GM19324 (cell line): ENCODE results near the gene HCRT.
"Not testable (repeated sequence)": the region's sequence is repeated elsewhere in the genome, so short reads cannot be mapped to it uniquely, and the experiment has no call there.

ENCODE experiments used
- ATAC-seq: cut with Tn5 transposase; IDR thresholded peaks from one replicate; pipeline ENCODE4 v1.9.1; 2021; ENCODE audit warnings: mild to moderate bottlenecking, moderate library complexity; ENCODE audit not compliant: unreplicated experiment, low FRiP score

Gene HCRT

DNA sequence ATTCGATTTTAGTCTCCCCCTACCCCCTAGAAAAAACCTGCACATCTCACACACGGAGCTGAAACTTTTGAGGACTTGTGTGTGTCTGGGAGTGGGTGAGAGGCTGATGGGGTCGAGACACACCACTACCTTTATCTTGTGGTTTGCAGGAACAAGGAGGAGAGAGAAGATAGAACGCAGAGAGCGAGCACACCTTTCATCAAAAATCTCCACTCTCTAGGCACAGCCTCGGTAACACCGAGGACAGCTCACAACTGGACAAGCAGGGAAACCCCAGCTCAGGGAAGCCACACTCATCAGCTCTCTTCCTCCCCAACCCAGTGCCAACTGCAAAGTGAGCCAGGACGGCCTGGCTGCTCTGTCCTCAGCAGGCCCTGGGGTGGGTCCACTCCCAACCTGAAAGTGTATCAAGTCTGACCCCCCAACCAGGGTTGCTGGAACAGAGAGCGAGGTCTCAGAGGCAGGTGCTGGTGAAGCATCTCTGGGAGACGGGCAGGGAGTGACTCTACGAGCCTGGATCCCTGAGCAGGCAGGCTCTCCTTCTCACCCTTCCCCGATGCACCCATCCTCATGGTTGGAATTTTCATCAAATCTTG, 14.3 kb upstream of the HCRT start:
- no peak for ATAC-seq

DNA sequence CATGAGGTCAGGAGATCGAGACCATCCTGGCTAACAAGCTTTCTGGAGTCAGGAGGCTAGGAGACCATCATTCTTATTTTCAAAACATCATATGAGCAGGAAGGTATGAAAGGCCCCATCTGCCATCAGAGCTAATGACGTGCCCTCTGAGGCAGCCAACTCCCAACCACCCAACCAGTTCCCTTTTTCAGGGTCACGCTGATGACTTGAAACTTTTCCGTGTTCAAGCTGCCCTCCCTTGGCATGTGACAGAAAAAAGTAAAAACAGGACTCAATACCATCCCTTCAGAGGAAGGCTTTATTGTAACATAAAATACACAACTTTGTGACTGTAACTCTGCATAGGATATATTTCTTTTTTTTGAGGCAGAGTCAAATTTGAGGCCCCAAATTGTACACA, 13.6 kb upstream of the HCRT start:
- no peak for ATAC-seq

DNA sequence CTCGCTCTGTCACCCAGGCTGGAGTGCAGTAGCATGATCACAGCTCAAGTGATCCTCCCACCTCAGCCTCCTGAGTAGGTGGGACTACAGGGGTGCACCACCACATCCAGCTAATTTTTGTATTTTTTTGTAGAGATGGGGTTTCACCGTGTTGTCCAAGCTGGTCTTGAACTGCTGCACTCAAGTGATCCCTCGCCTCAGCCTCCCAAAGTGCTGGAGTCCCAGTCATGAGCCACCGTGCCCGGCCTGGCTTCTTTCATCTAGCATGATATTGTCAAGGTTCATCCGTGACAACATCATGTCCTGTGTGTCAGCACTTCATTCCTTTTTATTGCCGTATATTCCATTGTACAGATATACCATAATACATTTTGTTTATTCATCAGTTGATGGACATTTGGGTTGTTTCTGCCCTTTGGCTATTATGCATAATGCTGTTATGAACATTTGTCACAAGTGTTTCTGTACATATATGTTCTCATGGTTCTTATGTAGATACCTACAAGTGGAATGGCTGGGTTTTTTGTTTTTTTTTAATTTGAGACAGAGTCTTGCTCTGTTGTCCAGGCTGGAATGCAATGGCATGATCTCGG, 12.4 kb upstream of the HCRT start:
- no peak for ATAC-seq

DNA sequence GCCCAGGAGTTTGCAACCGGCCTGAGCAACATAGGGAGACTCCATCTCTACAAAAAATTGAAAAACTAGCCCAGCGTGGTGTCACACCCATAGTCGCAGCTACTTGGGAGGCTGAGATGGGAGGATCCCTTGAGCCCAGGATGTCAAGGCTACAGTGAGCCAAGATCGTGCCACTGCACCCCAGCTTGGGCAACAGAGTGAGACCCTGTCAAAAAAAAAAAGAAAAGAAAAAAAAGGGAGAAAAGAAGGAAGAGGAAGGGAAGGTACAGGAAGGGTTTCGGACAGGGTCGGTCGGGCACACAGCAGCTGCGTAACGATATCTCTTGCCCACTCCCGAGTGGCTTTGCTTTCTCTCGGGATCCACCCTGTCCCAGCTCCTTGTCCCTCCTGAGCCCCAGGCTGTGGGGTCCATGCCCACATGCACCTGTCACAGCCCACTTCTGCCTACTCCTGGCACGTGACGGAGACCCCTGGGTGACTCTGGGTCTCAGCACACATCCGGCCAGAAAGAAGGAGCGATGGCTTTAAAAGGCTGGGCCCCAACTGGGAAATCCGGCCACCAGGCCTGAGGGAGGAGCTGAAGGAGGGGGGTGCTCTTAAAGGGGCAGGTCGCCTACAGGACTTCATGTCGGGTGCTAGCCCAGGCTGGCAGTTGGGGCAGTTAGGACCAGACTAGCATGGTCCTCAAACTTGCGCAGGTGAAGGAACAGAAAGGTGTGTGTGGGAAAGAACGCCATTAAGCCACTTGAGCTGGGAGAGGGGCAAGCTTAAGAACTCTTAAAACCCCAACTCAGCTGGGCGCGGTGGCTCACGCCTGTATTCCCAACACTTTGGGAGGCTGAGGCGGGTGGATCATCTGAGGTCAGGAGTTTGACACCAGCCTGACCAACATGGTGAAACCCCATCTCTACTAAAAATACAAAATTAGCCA, 9.0 kb upstream of the HCRT start, which contains the start of gene GHDC:
TSS of gene GHDC (minus strand) at position 526 of the 931 bp plus-strand sequence. CDS start 913 bp downstream, outside the sequence.
- ATAC-seq, result peak; percentile 84

DNA sequence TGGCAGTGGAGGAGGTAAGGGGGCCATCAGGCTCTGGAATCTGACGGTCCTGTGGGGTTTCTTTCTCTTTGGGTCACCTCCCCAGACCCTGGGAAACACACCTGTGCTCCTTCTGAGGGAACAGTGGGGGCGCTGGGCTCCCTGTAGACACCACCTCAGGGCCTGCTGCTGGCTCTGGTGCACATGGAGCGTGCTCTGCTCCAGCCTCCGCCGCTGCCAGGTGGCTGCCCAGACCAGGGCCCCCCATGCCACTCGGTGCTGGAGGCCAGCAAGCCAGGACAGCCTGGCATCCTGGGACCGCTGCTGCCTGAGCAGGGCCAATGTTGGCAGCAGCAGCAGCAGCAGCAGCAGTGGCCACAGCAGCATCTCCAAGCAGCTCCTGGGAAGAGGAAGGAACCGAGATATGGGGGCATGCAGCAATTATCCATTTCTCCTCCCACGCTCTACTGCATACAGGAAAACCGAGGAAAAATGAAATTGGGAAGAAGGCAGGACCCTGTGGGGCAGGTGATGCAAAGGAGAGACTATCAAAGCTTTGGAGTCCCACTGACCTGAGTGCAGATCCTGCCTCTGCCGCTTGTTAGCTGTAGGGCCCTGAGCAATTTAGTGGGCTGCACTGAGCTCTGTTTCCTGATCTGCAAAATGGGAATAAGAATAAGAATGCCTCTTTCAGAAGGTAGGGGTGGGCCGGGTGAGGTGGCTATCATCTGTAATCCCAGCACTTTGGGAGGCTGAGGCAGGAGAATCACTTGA, 8.1 kb upstream of the HCRT start:
- ATAC-seq, result no peak

DNA sequence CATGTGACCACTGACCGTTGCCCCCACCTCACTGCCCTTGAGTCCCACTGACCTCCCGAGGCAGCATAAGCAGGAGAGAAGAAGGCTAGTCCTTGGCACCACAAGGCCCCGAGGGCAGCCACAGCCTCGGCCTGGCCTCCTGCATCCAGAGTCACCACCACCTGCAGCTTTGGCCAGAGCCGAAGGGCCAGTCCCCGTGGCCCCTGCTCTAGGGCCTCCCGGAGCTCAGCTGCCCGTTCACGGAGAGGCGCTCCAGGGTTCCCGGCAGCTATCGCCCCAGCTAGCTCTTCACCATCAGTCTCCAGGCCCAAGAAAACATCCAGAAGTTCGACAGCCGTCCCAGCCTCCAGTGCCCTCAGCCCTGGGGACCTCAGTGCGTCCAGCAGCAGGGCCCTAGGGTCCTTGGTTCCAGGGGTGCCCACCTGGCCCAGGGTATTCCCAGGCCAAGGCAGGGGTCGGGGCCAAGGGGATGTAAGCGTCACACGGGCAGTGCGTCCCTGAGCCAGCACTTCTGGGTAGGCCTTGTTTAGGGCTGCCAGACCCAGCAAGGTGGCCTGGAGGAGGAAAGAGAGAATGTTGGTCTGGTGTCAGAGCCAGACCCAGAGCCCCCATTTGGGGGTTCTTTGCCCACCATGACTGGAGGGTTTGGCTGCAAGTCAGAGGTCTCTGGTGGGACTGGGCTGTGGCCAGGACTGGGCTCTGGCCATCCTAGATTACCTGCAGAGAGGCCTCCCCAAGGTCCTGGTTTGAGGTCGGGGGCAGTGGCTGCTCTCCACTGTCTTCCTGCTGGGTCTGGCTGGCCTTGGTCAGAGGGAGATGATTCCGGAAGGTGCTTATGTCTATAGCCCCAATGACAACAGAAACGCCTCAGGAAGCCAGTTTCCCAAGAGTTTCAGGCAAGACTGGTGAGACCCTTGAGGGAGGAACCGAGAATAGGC, 7.2 kb upstream of the HCRT start:
- no peak for ATAC-seq

DNA sequence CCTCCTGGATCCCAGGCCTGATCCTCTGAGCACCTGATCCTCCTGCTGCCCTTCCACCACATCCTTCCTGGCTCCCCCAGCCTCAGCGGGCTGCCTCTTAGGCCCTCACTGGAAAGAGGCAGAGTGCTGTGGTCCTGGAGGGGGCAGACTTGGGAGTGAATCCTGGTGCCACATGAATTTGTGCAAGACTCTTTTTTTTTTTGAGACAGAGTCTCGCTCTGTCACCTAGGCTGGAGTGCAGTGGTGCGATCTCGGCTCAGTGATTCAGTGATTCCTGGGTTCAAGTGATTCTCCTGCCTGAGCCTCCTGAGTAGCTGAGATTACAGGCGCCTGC, 6.0 kb upstream of the HCRT start:
- ATAC-seq, result no peak

DNA sequence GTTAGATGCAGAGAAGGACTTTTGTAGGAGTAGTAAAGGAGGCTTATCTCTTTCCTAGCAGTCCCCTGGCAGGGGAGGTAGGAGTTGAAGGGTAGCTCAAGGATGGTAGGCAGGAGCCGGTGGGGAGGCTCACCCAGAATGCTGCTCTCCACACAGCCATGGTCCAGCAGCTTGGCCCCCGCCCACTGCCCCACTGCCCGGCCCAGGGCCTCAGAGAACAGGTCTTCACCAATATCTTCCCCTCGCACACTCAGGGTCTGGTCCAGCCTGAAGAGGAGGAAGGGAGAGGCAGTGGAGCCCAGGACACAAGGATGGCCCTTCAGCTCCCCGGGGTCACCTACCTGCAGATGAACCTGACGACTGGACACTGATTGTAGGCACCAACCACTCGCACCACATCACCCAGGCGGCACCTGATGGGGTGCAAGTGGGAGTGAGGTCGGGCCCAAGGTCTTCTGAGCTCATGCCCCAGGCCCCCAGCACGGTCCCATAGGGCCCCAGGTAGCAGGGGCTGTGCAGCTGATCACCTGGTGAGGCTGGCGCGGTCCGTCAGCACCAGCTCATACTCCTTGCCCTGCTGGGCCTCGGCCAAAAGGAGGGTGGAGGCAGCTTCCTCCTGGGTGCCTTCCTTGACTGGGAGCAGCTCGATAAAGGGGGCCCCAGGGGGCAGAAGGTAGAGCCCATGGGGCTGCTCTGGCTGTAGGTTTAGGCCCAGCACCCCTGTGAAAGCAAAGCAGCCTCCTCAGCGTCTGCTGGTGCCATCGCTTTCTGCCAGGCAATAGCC, 5.4 kb upstream of the HCRT start:
- no peak for ATAC-seq

DNA sequence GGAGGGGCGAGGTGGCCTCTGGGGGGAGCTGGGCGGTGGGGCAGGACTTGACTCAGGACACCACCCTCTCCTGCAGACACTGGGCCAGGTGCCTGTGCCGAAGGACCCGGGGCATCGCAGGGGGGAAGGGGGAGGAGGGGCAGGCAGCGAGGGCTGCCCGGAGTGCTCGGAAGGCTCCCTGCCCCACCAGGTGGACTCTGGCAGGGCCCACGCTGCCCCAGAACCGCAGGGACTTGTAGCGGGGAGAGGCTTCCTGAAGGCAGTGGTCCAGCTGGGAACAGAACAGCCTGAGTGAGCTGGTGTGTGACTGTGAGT, 4.4 kb upstream of the HCRT start:
- no peak for ATAC-seq

DNA sequence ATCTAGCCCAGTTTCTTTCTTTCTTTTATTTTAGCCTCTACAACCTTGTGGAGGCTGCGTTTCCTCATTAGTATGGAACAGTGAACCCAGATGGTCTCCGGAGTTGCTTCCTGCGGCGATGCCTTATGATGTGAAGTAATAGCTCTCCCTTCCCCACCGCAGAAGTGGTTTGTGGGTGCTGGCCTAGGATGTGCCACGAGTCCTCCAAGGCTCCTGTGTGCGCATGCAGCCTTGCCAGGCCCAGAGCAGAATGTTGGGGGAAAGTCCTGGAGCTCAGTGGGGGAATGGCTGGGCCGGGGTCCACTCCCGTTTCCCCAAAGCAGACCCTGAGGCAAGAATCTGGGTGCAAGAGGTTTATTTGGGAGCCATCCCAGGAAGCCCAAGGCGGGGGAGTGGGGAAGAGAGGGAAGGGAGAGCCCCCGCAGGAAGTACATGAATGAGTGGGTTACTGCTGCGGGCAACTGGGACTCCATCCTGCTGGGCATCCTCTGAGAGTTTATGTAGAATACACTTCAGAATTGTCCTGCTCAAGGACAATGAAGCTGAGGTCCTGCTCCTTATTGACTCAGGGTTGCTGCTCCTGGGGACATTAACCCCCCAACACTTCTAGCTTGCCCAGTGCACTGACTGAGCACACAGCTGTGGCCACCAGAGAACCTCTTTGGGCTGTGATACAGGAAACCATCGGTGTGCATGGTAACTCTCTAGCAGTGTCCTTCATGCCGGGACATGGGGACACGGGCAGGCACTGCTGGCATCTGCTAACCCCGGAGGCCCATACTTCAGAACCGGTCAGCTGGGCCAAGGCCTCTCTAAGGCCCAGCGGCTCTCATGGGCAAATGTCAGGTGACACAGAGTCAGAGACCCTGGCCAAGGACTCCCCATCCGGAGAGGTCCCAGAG, 3.7 kb upstream of the HCRT start:
- ATAC-seq, result no peak

DNA sequence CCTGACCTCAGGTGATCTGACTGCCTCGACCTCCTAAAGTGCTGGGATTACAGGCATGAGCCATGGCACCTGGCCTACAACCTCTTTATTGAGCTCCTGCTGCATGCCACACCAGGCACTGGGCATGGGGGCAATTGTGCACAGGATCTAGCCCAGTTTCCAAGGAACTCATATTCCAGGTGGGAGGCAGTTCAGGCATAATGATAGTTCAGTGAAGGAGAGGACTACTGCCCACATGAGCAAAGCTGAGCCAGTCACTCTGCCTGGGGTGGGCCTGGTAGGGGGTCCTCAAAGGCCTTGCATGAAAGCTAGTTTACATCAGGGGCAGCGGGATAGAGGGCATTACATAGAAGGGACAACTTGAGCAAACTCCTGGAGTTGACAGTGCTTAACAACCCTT, 2.6 kb upstream of the HCRT start:
- no peak for ATAC-seq

DNA sequence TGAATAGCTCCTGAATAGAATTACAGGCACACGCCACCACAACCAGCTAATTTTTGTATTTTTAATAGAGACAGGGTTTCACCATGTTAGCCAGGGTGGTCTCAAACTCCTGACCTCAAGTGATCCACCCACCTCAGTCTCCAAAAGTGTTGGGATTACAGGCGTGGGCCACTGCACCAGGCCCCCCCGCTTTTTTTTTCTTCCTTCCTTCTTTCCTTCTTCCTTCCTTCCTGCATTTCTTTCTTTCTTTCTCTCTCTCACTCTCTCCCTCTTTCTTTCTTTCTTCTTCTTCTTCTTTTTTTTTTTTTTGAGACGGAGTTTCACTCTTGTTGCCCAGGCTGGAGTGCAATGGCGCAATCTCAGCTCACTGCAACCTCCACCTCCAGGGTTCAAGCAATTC, 939 bp upstream of the HCRT start:
- ATAC-seq, result not testable (repeated sequence)

DNA sequence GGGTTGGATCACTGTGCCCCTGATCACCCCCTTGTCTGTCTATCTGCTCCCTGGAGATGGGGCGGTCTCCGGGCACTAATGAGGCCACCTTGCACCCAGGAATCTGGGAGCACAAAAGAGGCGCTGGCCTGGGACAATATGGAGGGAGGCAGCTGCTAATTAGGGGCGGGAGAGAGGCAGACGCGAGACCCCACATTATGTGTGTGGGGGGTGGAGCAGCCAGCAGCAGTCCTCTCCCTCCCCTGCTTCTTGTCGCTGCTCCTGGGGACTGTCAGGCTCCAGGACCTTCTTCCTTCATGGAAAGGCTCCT, 324 bp upstream of the HCRT start:
- no peak for ATAC-seq

DNA sequence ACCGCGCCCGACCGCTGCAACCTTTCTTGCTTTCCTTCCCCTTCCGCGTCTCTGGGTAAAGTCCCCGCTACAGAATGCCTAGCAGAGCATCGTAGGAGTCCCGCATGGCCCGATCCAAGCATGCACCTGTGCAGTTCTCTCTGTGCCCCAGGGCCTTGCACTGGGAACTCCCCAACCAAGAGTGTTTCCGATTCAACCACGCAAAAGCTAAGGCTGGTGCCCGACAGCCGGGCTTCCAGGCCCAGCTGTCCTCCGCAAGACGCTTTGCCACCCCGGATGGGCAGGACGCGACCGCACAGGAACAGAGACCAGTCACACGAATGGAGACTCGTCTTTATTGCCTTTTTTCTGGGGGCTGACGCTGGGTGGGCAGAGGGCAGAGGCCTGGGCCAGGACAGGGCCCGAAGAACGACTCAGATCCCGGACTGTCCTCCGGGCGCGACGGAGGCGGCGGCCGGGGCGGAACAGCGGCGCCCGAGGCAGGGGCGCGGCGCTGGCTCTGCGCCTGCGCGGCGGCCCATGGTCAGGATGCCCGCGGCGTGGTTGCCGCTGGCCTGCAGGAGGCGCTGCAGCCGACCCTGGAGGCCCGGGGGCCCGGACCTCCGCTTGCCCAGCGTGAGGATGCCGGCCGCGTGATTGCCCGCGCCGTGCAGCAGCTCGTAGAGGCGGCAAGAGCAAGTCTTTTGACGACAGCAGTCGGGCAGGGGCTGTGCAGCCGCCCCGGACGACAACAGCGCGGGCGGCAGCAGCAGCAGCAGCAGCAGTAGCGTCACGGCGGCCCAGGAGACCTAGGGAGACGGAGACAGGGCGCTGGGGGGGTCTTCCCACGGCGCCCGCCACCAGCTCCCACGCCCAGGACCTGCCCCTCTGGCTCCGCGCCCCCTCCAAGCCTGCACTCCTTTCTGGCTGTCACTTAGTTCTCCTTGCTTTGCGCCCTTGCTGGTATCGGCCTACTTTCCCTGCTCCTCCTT, 1.2 kb downstream of the HCRT start:
- ATAC-seq, result peak; percentile 64

DNA sequence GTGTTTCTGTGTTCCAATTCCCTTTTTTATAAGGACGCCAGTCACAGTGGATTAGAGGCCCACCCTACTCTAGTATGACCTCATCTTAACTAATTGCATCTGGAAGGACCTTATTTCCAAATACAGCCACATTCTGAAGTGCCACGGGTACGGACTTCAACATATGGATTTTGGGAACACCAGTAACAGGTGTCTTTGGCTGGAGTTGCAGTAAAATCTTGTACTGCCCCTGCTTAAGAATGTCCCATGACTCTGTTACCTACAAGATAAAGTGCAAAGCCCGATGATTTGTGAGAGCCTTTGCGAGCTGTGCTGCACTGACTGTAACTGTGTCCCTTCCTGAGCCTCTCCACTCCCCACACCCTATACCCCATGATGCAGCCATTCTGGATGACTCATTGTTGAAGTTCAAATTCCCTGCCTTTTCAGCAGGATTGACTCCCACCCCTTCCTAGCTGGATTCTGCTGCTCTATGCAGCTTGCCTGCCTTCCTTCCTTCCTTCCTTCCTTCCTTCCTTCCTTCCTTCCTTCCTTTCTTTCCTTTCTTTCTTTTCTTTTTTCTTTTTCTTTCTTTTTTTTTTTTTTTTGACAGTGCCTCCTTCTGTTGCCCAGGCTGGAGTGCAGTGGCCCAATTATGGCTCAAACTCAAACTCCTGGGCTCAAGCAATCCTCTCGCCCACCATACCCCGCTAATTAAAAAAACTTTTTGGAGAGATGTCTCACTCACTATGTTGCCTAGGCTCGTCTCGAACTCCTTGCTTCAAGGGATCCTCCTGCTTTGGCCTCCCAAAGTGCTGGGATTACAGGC, 2.1 kb downstream of the HCRT start:
- no peak for ATAC-seq

DNA sequence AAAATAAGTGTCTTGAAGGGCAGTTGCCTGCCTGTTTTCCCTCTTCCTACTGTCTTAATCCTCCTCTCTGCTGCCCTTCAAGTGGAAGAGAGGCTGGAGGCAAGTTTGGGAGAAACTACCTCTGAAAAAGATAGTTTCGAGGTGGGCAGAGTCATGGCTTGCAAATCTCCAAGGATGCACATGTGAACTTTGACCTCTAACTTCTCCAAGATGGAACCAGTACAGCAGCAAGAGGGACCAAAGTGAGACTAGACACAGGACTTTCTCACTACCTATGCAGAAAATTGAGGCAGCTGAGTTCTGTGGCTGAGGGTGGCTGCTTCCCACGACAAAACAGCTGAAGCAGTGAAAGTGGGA, 3.4 kb downstream of the HCRT start:
- ATAC-seq, result no peak
